ENCODE results near the gene ERGIC3.
"Not testable (repeated sequence)": the region's sequence is repeated elsewhere in the genome, so short reads cannot be mapped to it uniquely, and the experiment has no call there.

Gene ERGIC3

DNA sequence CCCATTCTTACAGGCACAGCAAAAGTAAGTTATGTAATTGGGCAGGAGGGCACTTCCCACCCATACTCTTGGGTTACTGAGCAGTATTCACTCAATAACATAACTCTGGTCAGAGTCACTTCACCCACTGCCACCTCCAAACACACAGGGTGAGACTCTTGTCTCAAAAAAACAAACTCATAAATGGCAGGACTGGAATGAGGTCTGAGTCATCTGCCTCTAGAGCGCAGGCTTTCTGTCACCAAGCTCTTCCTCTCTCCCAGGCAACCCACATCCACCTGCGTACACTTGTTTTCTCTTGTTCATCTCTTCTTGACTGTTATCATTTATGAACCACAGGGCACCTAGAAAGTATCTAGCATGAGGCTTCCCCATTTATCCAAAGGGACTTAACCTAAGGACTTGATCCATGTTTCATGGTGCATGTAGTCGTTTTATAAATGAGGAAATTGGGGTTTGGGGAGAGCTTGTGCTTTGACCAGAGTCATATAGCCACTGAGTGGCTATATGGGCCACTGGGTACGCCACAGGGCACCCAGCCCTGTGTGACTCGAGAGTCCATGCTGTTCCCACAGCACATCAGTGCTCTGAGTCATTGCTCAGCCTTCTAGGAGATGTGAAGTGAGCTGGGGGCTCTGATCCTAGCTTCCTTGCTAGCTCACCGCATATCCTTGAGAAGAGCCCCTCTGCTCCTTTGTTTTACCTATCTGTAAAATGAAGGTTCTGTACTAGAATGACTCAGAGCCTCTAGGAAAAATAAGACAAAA lies 34.8 kb upstream of the ERGIC3 start:
- Histone ChIP-seq H3K4me1 (ENCODE audit: control insufficient read depth, insufficient read depth, low read length) (peaks cover 20% of the 10 kb centered on the region), H3K27me3 (ENCODE audit: control insufficient read depth, insufficient read depth, low read length) (no peaks in the 10 kb centered on the region), H3K9me3 (replicated peaks; ENCODE audit: low read length) (no peaks in the 10 kb centered on the region), H3K4me3 (ENCODE audit: low read length) (no peak overlapping the region), H3K4me2 (ENCODE audit: low read length) (no peak overlapping the region), H3K9ac (ENCODE audit: low read depth, low read length) (no peak overlapping the region), H3K36me3 (ENCODE audit: insufficient read depth, low read length) (peaks cover 82% of the 10 kb centered on the region)

DNA sequence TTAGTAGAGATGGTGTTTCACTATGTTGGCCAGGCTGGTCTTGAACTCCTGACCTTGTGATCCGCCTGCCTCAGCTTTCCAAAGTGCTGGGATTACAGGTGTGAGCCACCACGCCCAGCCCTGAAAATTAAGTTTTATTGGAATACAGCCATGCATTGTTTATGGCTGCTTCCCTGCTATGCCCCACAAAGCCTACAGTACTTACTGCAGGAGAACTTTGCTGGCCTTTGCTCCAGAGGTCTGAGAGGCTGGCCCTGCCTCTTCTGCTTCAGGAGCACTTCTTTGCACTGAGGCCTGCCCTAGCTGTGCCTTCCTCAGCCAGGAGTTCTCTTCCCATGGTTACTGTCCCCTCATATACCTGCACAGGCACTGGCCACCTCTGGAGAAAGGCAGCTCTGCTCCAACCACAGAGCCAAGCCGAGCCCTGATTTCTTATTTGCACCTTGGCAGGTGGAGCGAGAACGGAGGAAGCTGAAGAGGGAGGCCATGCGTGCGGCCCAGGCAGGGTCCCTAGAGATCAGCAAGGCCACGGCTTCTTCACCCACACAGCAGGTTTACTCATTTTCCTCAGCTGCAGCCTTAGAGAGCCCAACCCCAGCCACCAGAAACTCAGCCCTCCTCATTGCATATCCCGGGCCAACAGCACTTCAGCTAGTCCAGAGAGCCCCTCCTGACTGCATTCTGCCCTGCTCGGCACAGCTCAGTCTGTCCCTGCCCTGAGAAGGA lies 33.2 kb upstream of the ERGIC3 start:
- Histone ChIP-seq H3K4me2 (ENCODE audit: low read length) (no peak overlapping the region), H3K4me3 (ENCODE audit: low read length) (no peak overlapping the region), H3K36me3 (ENCODE audit: insufficient read depth, low read length) (peaks cover 79% of the 10 kb centered on the region), H3K4me1 (ENCODE audit: control insufficient read depth, insufficient read depth, low read length) (peaks cover 20% of the 10 kb centered on the region), H3K27me3 (ENCODE audit: control insufficient read depth, insufficient read depth, low read length) (no peaks in the 10 kb centered on the region), H3K9ac (ENCODE audit: low read depth, low read length) (no peak overlapping the region), H3K9me3 (replicated peaks; ENCODE audit: low read length) (no peaks in the 10 kb centered on the region)

GRCh38 chr20:35510951-35511735 lies 30.7 kb upstream of the ERGIC3 start:
- H3K27me3 ChIP-seq (ENCODE audit: control insufficient read depth, insufficient read depth, low read length), result no peaks in the 10 kb centered on the region
- peaks cover 20% of the 10 kb centered on the region for H3K4me1 ChIP-seq (ENCODE audit: control insufficient read depth, insufficient read depth, low read length)
- no peaks in the 10 kb centered on the region for H3K9me3 ChIP-seq (replicated peaks; ENCODE audit: low read length)
- no peak overlapping the region for H3K4me3 ChIP-seq (ENCODE audit: low read length)
- H3K36me3 ChIP-seq (ENCODE audit: insufficient read depth, low read length), result peaks cover 65% of the 10 kb centered on the region
- H3K9ac ChIP-seq (ENCODE audit: low read depth, low read length), result no peak overlapping the region
- H3K4me2 ChIP-seq (ENCODE audit: low read length), result no peak overlapping the region

DNA sequence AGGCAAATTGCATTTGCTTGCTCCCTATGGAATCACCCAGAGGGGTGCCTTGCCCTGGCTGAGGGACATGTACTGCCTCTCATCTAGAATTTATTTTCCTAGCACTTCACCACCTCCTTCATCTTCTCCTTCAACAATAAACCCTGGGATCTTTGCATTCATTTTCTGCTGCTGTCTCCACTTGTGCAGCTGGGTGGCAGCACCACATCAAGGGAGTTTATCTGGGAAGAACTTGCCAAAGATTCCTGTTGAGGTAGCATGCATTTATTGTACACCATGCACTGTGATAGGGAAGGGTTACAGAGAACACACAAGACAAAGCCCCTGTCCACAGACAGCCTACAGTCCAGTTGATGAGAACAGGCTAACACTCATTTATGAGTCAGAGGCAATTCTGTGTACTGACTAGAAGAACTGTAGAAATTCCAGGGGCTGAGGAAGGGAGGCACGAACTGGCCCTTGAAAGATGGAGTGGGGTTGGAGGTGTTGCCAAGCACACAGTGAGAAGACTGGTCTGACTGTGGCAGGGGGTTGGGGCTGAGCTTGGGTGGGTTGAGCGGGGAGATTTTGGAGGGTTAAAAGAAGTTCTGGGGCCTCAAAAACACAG lies 30.0 kb upstream of the ERGIC3 start:
- H3K4me1 ChIP-seq (ENCODE audit: control insufficient read depth, insufficient read depth, low read length), result peaks cover 19% of the 10 kb centered on the region
- H3K9me3 ChIP-seq (replicated peaks; ENCODE audit: low read length), result no peaks in the 10 kb centered on the region
- H3K4me2 ChIP-seq (ENCODE audit: low read length), result no peak overlapping the region
- no peak overlapping the region for H3K4me3 ChIP-seq (ENCODE audit: low read length)
- peaks cover 59% of the 10 kb centered on the region for H3K36me3 ChIP-seq (ENCODE audit: insufficient read depth, low read length)
- no peaks in the 10 kb centered on the region for H3K27me3 ChIP-seq (ENCODE audit: control insufficient read depth, insufficient read depth, low read length)
- no peak overlapping the region for H3K9ac ChIP-seq (ENCODE audit: low read depth, low read length)

DNA sequence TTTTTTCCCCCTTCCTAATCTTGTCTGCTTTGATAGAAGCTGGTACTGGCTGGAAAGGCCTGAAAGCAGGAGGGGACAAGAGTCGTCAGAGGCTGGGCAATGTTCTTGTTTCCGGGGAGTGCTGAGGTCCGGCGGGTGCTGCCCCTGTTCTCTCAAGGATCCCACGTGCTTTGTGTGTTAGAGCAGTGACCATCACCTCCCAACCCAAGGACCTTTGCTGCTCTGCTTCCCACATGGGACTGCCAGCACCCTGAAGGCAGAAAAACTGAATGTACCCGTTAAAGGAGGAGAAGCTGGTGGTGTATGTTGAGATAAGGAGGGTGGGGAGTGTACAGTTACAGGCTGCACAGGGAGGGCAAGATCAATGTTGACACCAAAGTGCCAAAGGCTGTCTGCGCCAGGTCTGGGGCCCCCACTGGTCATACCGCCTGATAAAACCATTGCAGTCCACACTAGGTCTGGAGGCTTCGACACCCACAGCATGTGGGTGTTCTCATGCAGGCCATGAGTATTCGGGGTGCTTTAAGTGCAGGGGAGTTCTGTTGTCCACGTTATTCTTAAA lies 27.4 kb upstream of the ERGIC3 start:
- Histone ChIP-seq H3K4me2 (ENCODE audit: low read length) (no peak overlapping the region), H3K27me3 (ENCODE audit: control insufficient read depth, insufficient read depth, low read length) (no peaks in the 10 kb centered on the region), H3K9me3 (replicated peaks; ENCODE audit: low read length) (no peaks in the 10 kb centered on the region), H3K4me1 (ENCODE audit: control insufficient read depth, insufficient read depth, low read length) (peaks cover 13% of the 10 kb centered on the region), H3K9ac (ENCODE audit: low read depth, low read length) (no peak overlapping the region), H3K4me3 (ENCODE audit: low read length) (no peak overlapping the region), H3K36me3 (ENCODE audit: insufficient read depth, low read length) (peaks cover 42% of the 10 kb centered on the region)

DNA sequence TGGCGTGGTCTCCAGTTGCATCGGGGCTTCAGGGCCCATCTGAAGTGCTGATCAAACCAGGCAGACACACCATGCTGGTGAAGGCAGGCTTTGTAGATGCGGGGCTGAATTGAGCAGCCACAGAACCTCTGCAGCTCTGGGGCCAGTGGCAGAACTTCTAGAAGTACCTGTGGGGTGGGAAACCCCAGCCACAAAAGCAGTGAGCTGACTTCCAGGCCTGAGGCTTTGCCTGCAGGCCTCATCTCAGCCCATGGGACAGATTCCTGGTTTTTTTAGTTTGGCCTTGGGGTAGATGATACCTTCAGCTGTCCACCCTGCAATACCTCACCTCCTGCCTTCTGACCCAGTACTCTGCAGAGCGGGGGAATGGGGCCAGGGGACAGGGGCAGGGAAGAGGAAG lies 26.5 kb upstream of the ERGIC3 start:
- peaks cover 13% of the 10 kb centered on the region for H3K4me1 ChIP-seq (ENCODE audit: control insufficient read depth, insufficient read depth, low read length)
- no peaks in the 10 kb centered on the region for H3K9me3 ChIP-seq (replicated peaks; ENCODE audit: low read length)
- H3K27me3 ChIP-seq (ENCODE audit: control insufficient read depth, insufficient read depth, low read length), result no peaks in the 10 kb centered on the region
- peaks cover 35% of the 10 kb centered on the region for H3K36me3 ChIP-seq (ENCODE audit: insufficient read depth, low read length)
- no peak overlapping the region for H3K4me2 ChIP-seq (ENCODE audit: low read length)
- no peak overlapping the region for H3K4me3 ChIP-seq (ENCODE audit: low read length)
- no peak overlapping the region for H3K9ac ChIP-seq (ENCODE audit: low read depth, low read length)

- Histone ChIP-seq H3K9me3 (replicated peaks; ENCODE audit: low read length) (no peaks in the 10 kb centered on the region), H3K4me3 (ENCODE audit: low read length) (no peak overlapping the region), H3K27me3 (ENCODE audit: control insufficient read depth, insufficient read depth, low read length) (no peaks in the 10 kb centered on the region), H3K36me3 (ENCODE audit: insufficient read depth, low read length) (peaks cover 29% of the 10 kb centered on the region), H3K9ac (ENCODE audit: low read depth, low read length) (no peak overlapping the region), H3K4me2 (ENCODE audit: low read length) (peak overlapping the region; percentile 15), H3K4me1 (ENCODE audit: control insufficient read depth, insufficient read depth, low read length) (peaks cover 13% of the 10 kb centered on the region)
These were observed 25.8 kb upstream of the ERGIC3 start for GRCh38 chr20:35515949-35516645.

GRCh38 chr20:35517125-35517524 lies 24.8 kb upstream of the ERGIC3 start:
- no peaks in the 10 kb centered on the region for H3K27me3 ChIP-seq (ENCODE audit: control insufficient read depth, insufficient read depth, low read length)
- no peak overlapping the region for H3K4me2 ChIP-seq (ENCODE audit: low read length)
- peaks cover 13% of the 10 kb centered on the region for H3K4me1 ChIP-seq (ENCODE audit: control insufficient read depth, insufficient read depth, low read length)
- H3K4me3 ChIP-seq (ENCODE audit: low read length), result no peak overlapping the region
- peaks cover 19% of the 10 kb centered on the region for H3K36me3 ChIP-seq (ENCODE audit: insufficient read depth, low read length)
- H3K9me3 ChIP-seq (replicated peaks; ENCODE audit: low read length), result no peaks in the 10 kb centered on the region
- H3K9ac ChIP-seq (ENCODE audit: low read depth, low read length), result no peak overlapping the region

GRCh38 chr20:35517767-35518166 lies 24.1 kb upstream of the ERGIC3 start:
- Histone ChIP-seq H3K36me3 (ENCODE audit: insufficient read depth, low read length) (peaks cover 13% of the 10 kb centered on the region), H3K4me1 (ENCODE audit: control insufficient read depth, insufficient read depth, low read length) (peaks cover 13% of the 10 kb centered on the region)
- not testable (repeated sequence) for H3K27me3 ChIP-seq (ENCODE audit: control insufficient read depth, insufficient read depth, low read length); H3K9me3 ChIP-seq (replicated peaks; ENCODE audit: low read length); H3K4me3 ChIP-seq (ENCODE audit: low read length); H3K4me2 ChIP-seq (ENCODE audit: low read length); H3K9ac ChIP-seq (ENCODE audit: low read depth, low read length)

DNA sequence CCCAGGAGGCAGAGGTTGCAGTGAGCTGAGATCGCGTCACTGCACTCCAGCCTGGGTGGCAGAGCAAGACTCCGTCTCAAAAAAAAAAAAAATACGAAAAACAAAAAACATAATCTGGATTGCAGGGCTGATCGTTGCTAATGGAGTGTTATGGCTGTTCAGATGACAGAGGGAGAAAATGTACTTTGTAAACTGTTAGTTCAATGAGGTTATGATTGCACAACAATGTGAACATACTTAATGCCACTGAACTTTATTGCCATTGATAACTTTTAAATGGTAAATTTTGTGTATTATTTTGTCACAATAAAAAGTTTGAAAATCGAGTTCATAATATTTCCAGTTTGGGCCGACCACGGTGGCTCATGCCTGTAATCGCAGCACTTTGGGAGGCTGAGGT lies 22.9 kb upstream of the ERGIC3 start:
- H3K27me3 ChIP-seq (ENCODE audit: control insufficient read depth, insufficient read depth, low read length), result no peaks in the 10 kb centered on the region
- no peak overlapping the region for H3K4me3 ChIP-seq (ENCODE audit: low read length)
- H3K9me3 ChIP-seq (replicated peaks; ENCODE audit: low read length), result no peaks in the 10 kb centered on the region
- H3K4me2 ChIP-seq (ENCODE audit: low read length), result no peak overlapping the region
- H3K4me1 ChIP-seq (ENCODE audit: control insufficient read depth, insufficient read depth, low read length), result peaks cover 13% of the 10 kb centered on the region
- H3K9ac ChIP-seq (ENCODE audit: low read depth, low read length), result no peak overlapping the region
- H3K36me3 ChIP-seq (ENCODE audit: insufficient read depth, low read length), result peaks cover 4% of the 10 kb centered on the region

All from skeletal muscle satellite cell (primary cell).